K562 (cell line): ENCODE data around the gene FYTTD1. TPM values are rescaled to one million over a fixed set of nuclear protein-coding genes. Genes with fewer than 3 reads are reported as not detected.

Experiments used
- ATAC-seq: fragments of 200-7000 bp; cut with Tn5 transposase; 3 replicates; pipeline ENCODE4 v1.9.1; 2020; ENCODE audit warnings: moderate library complexity
- BruUV-seq: library from RNA; stranded (reverse); fragments of 400-500 nt; replicated peaks from 2 replicates; lab custom pipeline; 2021; lab: Mats Ljungman, UMichigan
- CTCF ChIA-PET: fragments of 300-600 bp; formaldehyde crosslinking; extraction: SDS; loops from one replicate; lab custom pipeline; 2021; ENCODE audit warnings: low intra/inter-chr PET ratio; lab: Yijun Ruan, JAX
- POLR2A ChIA-PET: fragments of 300-600, 350-650 bp; sonication (Branson Sonifier 250); formaldehyde crosslinking; extraction: SDS; loops from one replicate; lab custom pipeline; 2021; ENCODE audit warnings: antibody characterized with exemption, inconsistent platforms; lab: Yijun Ruan, JAX
- DNase-seq, 4 experiments: peaks; one replicate each; pipeline versions ENCODE4 v3.0.0 to v3.0.0-alpha.2; 2011 to 2018; ENCODE audit warnings: low spot score in 3 of 4, mixed read lengths in 3 of 4; ENCODE audit errors: extremely low read depth in 1 of 4
- FAIRE-seq: peaks from 2 replicates; lab custom pipeline; 2011; peaks lifted over from hg19 to GRCh38; lab: Jason Lieb, UNC
- H2AFZ ChIP-seq: 2 replicates; pipeline ENCODE4 v1.6.0; 2011; ENCODE audit warnings: low read depth, low read length, control low read depth, inconsistent platforms
- H3K27ac ChIP-seq: fragments of 200-600 bp; 3 replicates; pipeline ENCODE4 v1.8.0; 2011; ENCODE audit warnings: low read depth, mild to moderate bottlenecking, control low read depth, inconsistent platforms, low read length, moderate library complexity, mixed read lengths; ENCODE audit errors: extremely low read depth
- H3K27me3 ChIP-seq, 2 experiments: fragments of 300-600 bp in 1 of 2; 2 replicates in 1 of 2; 3 replicates in 1 of 2; pipeline versions ENCODE4 v1.6.0 to v1.8.0; 2011; ENCODE audit warnings: inconsistent platforms in 2 of 2, low read length in 2 of 2, mild to moderate bottlenecking in 1 of 2, mixed read lengths in 1 of 2, moderate library complexity in 1 of 2; ENCODE audit not compliant: control insufficient read depth in 2 of 2, insufficient read depth in 2 of 2
- H3K36me3 ChIP-seq: fragments of 300-600 bp; 3 replicates; pipeline ENCODE4 v1.8.0; 2011; ENCODE audit warnings: mild to moderate bottlenecking, low read length, inconsistent platforms; ENCODE audit not compliant: control insufficient read depth, insufficient read depth
- H3K4me1 ChIP-seq, 2 experiments: fragments of 200-600 bp in 1 of 2; replicated peaks in 1 of 2; 2 replicates in 1 of 2; 3 replicates in 1 of 2; pipeline versions ENCODE4 v1.5.1 to v1.8.0; 2011; ENCODE audit warnings: inconsistent platforms in 2 of 2, low read length in 2 of 2, mild to moderate bottlenecking in 1 of 2, mixed read lengths in 1 of 2, moderate library complexity in 1 of 2; ENCODE audit not compliant: control insufficient read depth in 2 of 2, insufficient read depth in 2 of 2
- H3K4me2 ChIP-seq: 2 replicates; pipeline ENCODE4 v1.6.1; 2011; ENCODE audit warnings: low read length, control low read depth, inconsistent platforms, mixed read lengths; ENCODE audit not compliant: insufficient read depth
- H3K4me3 ChIP-seq: fragments of 200-600 bp; sonication (generic), shearing (Covaris generic); 2 replicates; pipeline ENCODE4 v1.5.1; 2016; ENCODE audit warnings: control low read depth, inconsistent platforms
- H3K79me2 ChIP-seq: fragments of 200-600 bp; 3 replicates; pipeline ENCODE4 v1.8.0; 2011; ENCODE audit warnings: low read length, inconsistent platforms; ENCODE audit not compliant: control insufficient read depth, insufficient read depth
- H3K9ac ChIP-seq, 2 experiments: 2 replicates each; pipeline versions ENCODE4 v1.6.0 to v1.6.1; 2011; ENCODE audit warnings: low read depth in 2 of 2, low read length in 2 of 2, control low read depth in 1 of 2, inconsistent platforms in 1 of 2, mild to moderate bottlenecking in 1 of 2, mixed read lengths in 1 of 2; ENCODE audit not compliant: insufficient read depth in 1 of 2
- H3K9me1 ChIP-seq: one replicate; pipeline ENCODE4 v1.6.0; 2011; ENCODE audit warnings: inconsistent platforms, mild to moderate bottlenecking, low read length, moderate library complexity; ENCODE audit not compliant: control insufficient read depth, insufficient read depth
- H3K9me3 ChIP-seq: replicated peaks from 2 replicates; pipeline ENCODE4 v1.5.1; 2011; ENCODE audit warnings: low read depth, low read length, inconsistent platforms; ENCODE audit not compliant: control insufficient read depth, insufficient read depth
- H4K20me1 ChIP-seq: replicated peaks from 2 replicates; pipeline ENCODE4 v1.6.1; 2011; ENCODE audit warnings: low read length, inconsistent platforms, mixed read lengths; ENCODE audit not compliant: control insufficient read depth, insufficient read depth
- ARID1B ChIP-seq: fragments of 450-650 bp; IDR thresholded peaks from 2 replicates; pipeline ENCODE4 v1.6.1; 2016; ENCODE audit warnings: antibody characterized with exemption, mild to moderate bottlenecking, inconsistent platforms
- CLOCK ChIP-seq: fragments of 250-450 bp; sonication (Bioruptor Pico); IDR thresholded peaks from 2 replicates; pipeline ENCODE4 v1.4.0; 2020; ENCODE audit warnings: mild to moderate bottlenecking, moderate library complexity, borderline replicate concordance
- KAT7 ChIP-seq: sonication (generic); formaldehyde crosslinking; IDR thresholded peaks from 2 replicates; pipeline ENCODE4 v1.8.0; 2022; ENCODE audit warnings: missing genetic modification reagents, mild to moderate bottlenecking, borderline replicate concordance
- MCM5 ChIP-seq: fragments of 450-650 bp; IDR thresholded peaks from 2 replicates; pipeline ENCODE4 v1.6.1; 2016; ENCODE audit warnings: low read depth
- MTA3 ChIP-seq: fragments of 450-650 bp; formaldehyde crosslinking; IDR thresholded peaks from 2 replicates; pipeline ENCODE4 v1.6.1; 2017; ENCODE audit warnings: mild to moderate bottlenecking, borderline replicate concordance
- PML ChIP-seq: IDR thresholded peaks from 2 replicates; pipeline ENCODE4 v1.6.1; 2012; ENCODE audit warnings: low read length, inconsistent platforms
- TCF3 ChIP-seq: sonication (generic); formaldehyde crosslinking; IDR thresholded peaks from 2 replicates; pipeline ENCODE4 v1.4.0; 2020; ENCODE audit warnings: mild to moderate bottlenecking, missing genetic modification reagents
- ZFP1 ChIP-seq: fragments of 450-650 bp; formaldehyde crosslinking; IDR thresholded peaks from 2 replicates; pipeline ENCODE4 v1.4.0; 2020; ENCODE audit warnings: mild to moderate bottlenecking, mixed read lengths
- ZNF140 ChIP-seq: fragments of 250-450 bp; sonication (Bioruptor Pico); IDR thresholded peaks from 2 replicates; pipeline ENCODE4 v1.8.0; 2021; ENCODE audit warnings: moderate library complexity, mild to moderate bottlenecking, inconsistent platforms
- ZNF384 ChIP-seq: IDR thresholded peaks from 2 replicates; pipeline ENCODE4 v1.6.1; 2012; ENCODE audit warnings: low read depth, low read length, improper control_type of control experiment
- ZNF518B ChIP-seq: fragments of 250-450 bp; sonication (Bioruptor Pico); IDR thresholded peaks from 2 replicates; pipeline ENCODE4 v1.5.0; 2021; ENCODE audit warnings: mild to moderate bottlenecking, moderate library complexity
- WGBS: fragments of 100-300 bp; shearing (Covaris generic); methylation state at CpG from one replicate; pipeline ENCODE4 v1.1.6; 2016; ENCODE audit warnings: low coverage, mixed read lengths; ENCODE audit not compliant: insufficient coverage; ENCODE audit errors: missing lambda C conversion rate; 5-methylcytosine and 5-hydroxymethylcytosine counted together
- in situ Hi-C: fragments of 300-500 bp; cut with MboI; formaldehyde crosslinking; loops from 4 replicates; pipeline ENCODE4 v1.15.0; 2018; ENCODE audit warnings: inconsistent platforms, mixed read lengths
- intact Hi-C: fragments of 100-400 bp; cut with micrococcal nuclease; formaldehyde crosslinking; loops from 2 replicates; pipeline ENCODE4 v1.14.2; 2022
- polyA plus RNA-seq, 8 experiments: library from polyadenylated mRNA; depleted of rRNA in 4 of 8; stranded (reverse) in 5 of 8; unstranded in 3 of 8; fragments of >200 nt; fragmentation: Nextera tagmentation in 2 of 8; fragmentation: Illumina TruSeq in 1 of 8; extraction: Ambion mirVana in 2 of 8; extraction: Trizol in 1 of 8; gene quantifications; 2 replicates each; pipeline versions ENCODE4 v1.2.1 to v1.2.3, GENCODE V29; 2011 to 2014; ENCODE audit warnings: inconsistent platforms in 1 of 8, missing spikeins in 1 of 8
- total RNA-seq, 7 experiments: library from RNA; depleted of rRNA in 6 of 7; stranded (reverse); fragments of >200 nt in 6 of 7; fragmentation: Illumina TruSeq in 2 of 7; extraction: Trizol in 2 of 7; gene quantifications; 2 replicates each; pipeline versions ENCODE4 v1.2.1 to v1.2.3, GENCODE V29; 2011 to 2021; ENCODE audit warnings: low replicate concordance in 1 of 7
- TF ChIP-seq, protein P1 (sequence below): sonication (generic); formaldehyde crosslinking; IDR thresholded peaks from 2 replicates; pipeline ENCODE4 v1.8.0; 2022; ENCODE audit warnings: missing genetic modification reagents, mild to moderate bottlenecking, moderate library complexity, borderline replicate concordance

Gene FYTTD1
- total and polyA plus RNA-seq, 9 of the 15 experiments (the other 6 are each of a cell fraction or from before 2014, with no cell fraction given) = 35.7 to 106 (median 76.3) TPM

DNA sequence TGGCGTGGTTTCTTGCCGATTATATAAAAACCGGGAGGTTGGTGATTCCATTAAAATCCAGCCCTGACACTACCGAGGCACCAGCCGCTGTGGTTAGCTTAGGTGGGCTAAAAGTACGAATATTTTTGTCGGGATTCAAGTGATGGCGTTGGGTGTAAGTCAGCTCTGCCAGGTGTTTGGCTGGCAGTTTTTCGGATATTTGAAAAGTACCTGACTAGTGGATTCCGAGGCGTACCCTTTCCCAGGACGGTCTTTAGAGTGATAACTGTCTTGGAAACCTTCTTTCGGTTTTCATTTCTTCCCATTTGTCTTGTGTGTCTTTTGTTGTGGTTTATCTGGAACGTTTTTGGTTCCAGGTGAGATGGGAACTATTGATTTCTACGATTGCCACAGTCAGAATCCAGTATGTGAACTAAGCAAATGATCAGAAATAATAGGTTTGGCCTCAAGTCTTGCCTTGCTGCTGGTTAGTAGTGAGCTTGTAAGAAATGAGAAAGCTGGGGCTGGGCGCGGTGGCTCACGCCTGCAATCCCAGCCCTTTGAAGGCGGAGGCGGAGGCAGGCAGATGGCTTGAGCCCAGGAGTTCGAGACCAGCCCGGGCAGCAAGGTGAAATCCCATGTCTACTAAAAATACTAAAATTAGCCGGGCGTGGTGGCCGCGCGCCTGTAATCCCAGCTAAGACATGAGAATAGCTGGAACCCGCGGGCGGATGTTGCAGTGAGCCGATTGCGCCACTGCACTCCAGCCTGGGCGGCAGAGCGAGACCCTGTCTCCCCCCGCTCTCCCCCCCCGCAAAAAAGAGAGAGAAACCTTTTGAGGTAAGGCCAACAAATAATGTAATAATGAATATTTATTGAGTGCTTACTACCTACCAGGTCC is 1.4 kb downstream of the FYTTD1 start:
- ChIA-PET CTCF (no interaction called here), POLR2A (interaction anchor here (0.6 to 1.7 kb wide), 8 partner anchors 9 to 206 kb away, joined by 3 to 7 read pairs (median 4); partner anchors contain the start of gene LRCH3)
- Histone ChIP-seq H3K9ac (peak overlapping the region; percentile 76 to 97), H4K20me1 (no peaks in the 10 kb centered on the region; the same call in 1 of the 2 replicates), H3K9me3 (no peaks in the 10 kb centered on the region), H3K36me3 (peaks cover under 1% of the 10 kb centered on the region; the same call in 2 of the 3 replicates), H3K4me3 (peak overlapping the region; percentile 76), H3K27ac (peak overlapping the region; percentile 86), H3K4me1 (peaks cover 30 to 33% of the 10 kb centered on the region in 2 experiments; a peak in 4 of 5 replicates), H3K9me1 (no peaks in the 10 kb centered on the region), H2AFZ (peak overlapping the region; percentile 60), H3K4me2 (peak overlapping the region; percentile 80), H3K27me3 (no peaks in the 10 kb centered on the region), H3K79me2 (peaks cover 60% of the 10 kb centered on the region)
- no peak for FAIRE-seq
- intact Hi-C loops = no loop called here
- 2% methylated on average over 36 of the region's 36 CpGs for WGBS
- no TSS peak for BruUV-seq
- in situ Hi-C loops = no loop called here
- ATAC-seq = peak; percentile 8
- DNase-seq = peak in 1 of 4 experiments; percentile 59
- TF ChIP-seq MTA3 (no peak), MCM5 (no peak), TCF3 (no peak), PML (no peak), KAT7 (CRISPR knock-in tag) (0 out of 2 replicates have a peak, but pooled peaks have one; percentile 44), ZNF518B (CRISPR knock-in tag) (no peak), ZNF384 (no peak), ARID1B (0 out of 2 replicates have a peak, but pooled peaks have one; percentile 7), CLOCK (CRISPR knock-in tag) (no peak), ZFP1 (no peak), ZNF140 (CRISPR knock-in tag) (no peak)
- TF ChIP-seq, protein P1, sequence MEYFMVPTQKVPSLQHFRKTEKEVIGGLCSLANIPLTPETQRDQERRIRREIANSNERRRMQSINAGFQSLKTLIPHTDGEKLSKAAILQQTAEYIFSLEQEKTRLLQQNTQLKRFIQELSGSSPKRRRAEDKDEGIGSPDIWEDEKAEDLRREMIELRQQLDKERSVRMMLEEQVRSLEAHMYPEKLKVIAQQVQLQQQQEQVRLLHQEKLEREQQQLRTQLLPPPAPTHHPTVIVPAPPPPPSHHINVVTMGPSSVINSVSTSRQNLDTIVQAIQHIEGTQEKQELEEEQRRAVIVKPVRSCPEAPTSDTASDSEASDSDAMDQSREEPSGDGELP (CRISPR knock-in tag) = peak; percentile 25; the same call in 1 of the 2 replicates
